Dendritic cell treated with granulocyte-macrophage colony-stimulating factor and Interleukin-4, amounts not matched to agents 40 ng/mL and 50 ng/mL, for 4 days (primary cell): Measurements from ENCODE around the gene GEMIN2.
"Not testable (repeated sequence)": the region's sequence is repeated elsewhere in the genome, so short reads cannot be mapped to it uniquely, and the experiment has no call there.

Source experiments
- H3K27ac Mint-ChIP-seq: one replicate; pipeline ENCODE4 v1.8.0; 2022; ENCODE audit warnings: mild to moderate bottlenecking, mixed read lengths
- H3K27me3 Mint-ChIP-seq: one replicate; pipeline ENCODE4 v1.8.0; 2022; ENCODE audit warnings: mild to moderate bottlenecking, mixed read lengths
- H3K36me3 Mint-ChIP-seq: one replicate; pipeline ENCODE4 v1.8.0; 2022; ENCODE audit warnings: low read depth, mixed read lengths
- H3K4me1 Mint-ChIP-seq: one replicate; pipeline ENCODE4 v1.8.0; 2022; ENCODE audit warnings: low read depth, mixed read lengths
- H3K4me3 Mint-ChIP-seq: one replicate; pipeline ENCODE4 v1.8.0; 2022; ENCODE audit warnings: mild to moderate bottlenecking, moderate library complexity, mixed read lengths
- H3K9me3 Mint-ChIP-seq: one replicate; pipeline ENCODE4 v1.8.0; 2022; ENCODE audit warnings: mixed read lengths
- intact Hi-C: fragments of 100-400 bp; cut with micrococcal nuclease; formaldehyde crosslinking; loops from one replicate; pipeline ENCODE4 v1.15.0; 2022

Gene GEMIN2

DNA sequence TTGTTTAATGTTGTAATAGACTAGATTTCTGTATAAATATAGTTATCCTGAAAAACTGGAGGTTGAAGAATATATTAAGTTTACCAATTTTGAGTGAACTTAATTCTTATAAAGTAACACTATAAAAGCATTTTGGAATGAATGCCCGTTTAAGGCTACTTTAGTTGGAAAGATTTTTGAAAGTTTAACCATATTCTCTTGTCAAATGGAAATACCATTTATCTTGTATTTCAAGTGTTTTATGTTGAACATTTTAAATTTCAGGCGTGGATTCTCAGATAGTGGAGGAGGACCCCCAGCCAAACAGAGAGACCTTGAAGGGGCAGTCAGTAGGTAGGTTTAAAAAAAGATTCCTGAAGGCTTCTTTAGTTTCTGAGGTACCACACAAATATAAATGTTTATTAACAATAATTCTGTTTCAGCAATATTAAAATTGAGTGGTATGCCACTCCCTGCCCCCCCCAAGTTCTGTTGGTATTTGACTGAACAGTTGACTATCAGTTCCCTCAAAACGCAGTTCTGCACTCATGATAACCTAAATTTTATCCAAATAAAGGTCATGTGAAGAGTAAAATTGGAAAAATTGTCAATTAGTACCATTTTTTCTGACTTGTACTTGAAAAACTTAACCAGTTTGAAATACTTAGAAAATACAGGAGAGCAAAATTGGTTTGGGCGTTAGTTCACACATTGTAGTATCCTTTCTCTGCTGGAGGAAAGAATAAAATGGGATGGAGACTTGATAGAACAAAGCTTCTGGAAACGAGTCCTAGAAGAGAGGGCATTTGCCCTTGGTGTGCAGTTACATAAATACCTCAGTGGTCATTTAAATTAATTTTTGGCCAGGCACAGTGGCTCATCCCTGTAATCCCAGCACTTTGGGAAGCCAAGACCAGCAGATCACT lies 62.4 kb downstream of the GEMIN2 start:
- Mint-ChIP-seq H3K27ac (peak overlapping the region; percentile 95), H3K27me3 (no peaks in the 10 kb centered on the region), H3K9me3 (no peaks in the 10 kb centered on the region), H3K4me3 (peak overlapping the region; percentile 92), H3K4me1 (peaks cover 21% of the 10 kb centered on the region), H3K36me3 (peaks cover 51% of the 10 kb centered on the region)
- intact Hi-C loops: no loop called here

DNA sequence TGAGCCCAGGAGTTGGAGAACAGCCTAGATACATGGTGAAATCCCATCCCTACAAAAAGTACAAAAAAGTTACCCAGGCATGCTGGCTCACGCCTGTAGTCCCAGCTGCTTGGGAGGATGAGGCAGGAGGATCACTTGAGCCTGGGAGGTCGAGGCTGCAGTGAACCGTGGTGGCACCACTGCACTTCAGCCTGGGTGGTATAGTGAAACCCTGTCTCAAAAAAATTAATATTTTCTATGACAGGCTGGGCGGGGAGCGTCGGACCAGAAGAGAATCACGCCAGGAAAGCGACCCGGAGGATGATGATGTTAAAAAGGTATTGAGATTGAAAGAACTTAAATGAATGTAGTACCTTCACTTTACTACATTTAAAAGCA lies 63.0 kb downstream of the GEMIN2 start:
- intact Hi-C loops: no loop called here
- H3K27me3 Mint-ChIP-seq: no peaks in the 10 kb centered on the region

DNA sequence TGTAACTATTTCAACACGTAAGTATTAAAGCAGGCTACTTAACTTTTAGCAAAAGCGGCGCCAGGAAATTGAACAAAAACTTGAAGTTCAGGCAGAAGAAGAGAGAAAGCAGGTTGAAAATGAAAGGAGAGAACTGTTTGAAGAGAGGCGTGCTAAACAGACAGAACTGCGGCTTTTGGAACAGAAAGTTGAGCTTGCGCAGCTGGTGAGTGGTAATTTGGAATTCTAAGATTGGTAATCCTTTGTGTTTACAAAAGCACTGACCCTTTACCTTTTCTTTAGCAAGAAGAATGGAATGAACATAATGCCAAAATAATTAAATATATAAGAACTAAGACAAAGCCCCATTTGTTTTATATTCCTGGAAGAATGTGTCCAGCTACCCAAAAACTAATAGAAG lies 64.9 kb downstream of the GEMIN2 start:
- Mint-ChIP-seq H3K36me3 (peaks cover 63% of the 10 kb centered on the region), H3K4me3 (no peak overlapping the region)
- intact Hi-C loops: no loop called here

More for the DNA sequence above, 63.0 kb downstream of the GEMIN2 start:
- no peak overlapping the region for H3K27ac Mint-ChIP-seq
- H3K4me3 Mint-ChIP-seq: no peak overlapping the region
- peaks cover 21% of the 10 kb centered on the region for H3K4me1 Mint-ChIP-seq
- H3K9me3 Mint-ChIP-seq: no peaks in the 10 kb centered on the region
- peaks cover 51% of the 10 kb centered on the region for H3K36me3 Mint-ChIP-seq

DNA sequence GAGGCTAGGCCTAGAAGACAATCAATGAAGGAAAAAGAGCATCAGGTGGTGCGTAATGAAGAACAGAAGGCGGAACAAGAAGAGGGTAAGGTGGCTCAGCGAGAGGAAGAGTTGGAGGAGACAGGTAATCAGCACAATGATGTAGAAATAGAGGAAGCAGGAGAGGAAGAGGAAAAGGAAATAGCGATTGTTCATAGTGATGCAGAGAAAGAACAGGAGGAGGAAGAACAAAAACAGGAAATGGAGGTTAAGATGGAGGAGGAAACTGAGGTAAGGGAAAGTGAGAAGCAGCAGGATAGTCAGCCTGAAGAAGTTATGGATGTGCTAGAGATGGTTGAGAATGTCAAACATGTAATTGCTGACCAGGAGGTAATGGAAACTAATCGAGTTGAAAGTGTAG lies 66.4 kb downstream of the GEMIN2 start:
- H3K36me3 Mint-ChIP-seq: peaks cover 69% of the 10 kb centered on the region
- H3K9me3 Mint-ChIP-seq: no peaks in the 10 kb centered on the region
- no peak overlapping the region for H3K27ac Mint-ChIP-seq
- no peak overlapping the region for H3K4me3 Mint-ChIP-seq
- H3K4me1 Mint-ChIP-seq: peaks cover 21% of the 10 kb centered on the region
- intact Hi-C loops: no loop called here
- no peaks in the 10 kb centered on the region for H3K27me3 Mint-ChIP-seq

More for the DNA sequence above, 64.9 kb downstream of the GEMIN2 start:
- Mint-ChIP-seq H3K9me3 (no peaks in the 10 kb centered on the region), H3K27me3 (no peaks in the 10 kb centered on the region), H3K4me1 (peaks cover 21% of the 10 kb centered on the region), H3K27ac (no peak overlapping the region)

DNA sequence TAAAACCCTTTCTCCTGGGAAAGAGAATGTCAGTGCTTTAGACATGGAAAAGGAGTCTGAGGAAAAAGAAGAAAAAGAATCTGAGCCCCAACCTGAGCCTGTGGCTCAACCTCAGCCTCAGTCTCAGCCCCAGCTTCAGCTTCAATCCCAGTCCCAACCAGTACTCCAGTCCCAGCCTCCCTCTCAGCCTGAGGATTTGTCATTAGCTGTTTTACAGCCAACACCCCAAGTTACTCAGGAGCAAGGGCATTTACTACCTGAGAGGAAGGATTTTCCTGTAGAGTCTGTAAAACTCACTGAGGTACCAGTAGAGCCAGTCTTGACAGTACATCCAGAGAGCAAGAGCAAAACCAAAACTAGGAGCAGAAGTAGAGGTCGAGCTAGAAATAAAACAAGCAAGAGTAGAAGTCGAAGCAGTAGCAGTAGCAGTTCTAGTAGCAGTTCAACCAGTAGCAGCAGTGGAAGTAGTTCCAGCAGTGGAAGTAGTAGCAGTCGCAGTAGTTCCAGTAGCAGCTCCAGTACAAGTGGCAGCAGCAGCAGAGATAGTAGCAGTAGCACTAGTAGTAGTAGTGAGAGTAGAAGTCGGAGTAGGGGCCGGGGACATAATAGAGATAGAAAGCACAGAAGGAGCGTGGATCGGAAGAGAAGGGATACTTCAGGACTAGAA lies 67.0 kb downstream of the GEMIN2 start:
- Mint-ChIP-seq H3K36me3 (peaks cover 67% of the 10 kb centered on the region), H3K27me3 (no peaks in the 10 kb centered on the region), H3K27ac (no peak overlapping the region), H3K9me3 (no peaks in the 10 kb centered on the region), H3K4me3 (no peak overlapping the region), H3K4me1 (peaks cover 20% of the 10 kb centered on the region)
- intact Hi-C loops: no loop called here

DNA sequence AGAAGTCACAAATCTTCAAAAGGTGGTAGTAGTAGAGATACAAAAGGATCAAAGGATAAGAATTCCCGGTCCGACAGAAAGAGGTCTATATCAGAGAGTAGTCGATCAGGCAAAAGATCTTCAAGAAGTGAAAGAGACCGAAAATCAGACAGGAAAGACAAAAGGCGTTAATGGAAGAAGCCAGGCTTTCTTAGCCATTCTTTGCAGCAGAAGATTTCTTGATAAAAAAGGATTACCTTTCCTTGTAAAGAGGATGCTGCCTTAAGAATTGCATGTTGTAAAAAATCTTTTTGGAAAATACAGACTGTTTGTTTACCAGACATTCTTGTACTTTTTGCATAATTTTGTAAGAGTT lies 67.5 kb downstream of the GEMIN2 start:
- intact Hi-C loops: no loop called here
- Mint-ChIP-seq H3K4me3 (no peak overlapping the region), H3K36me3 (peaks cover 67% of the 10 kb centered on the region), H3K4me1 (peaks cover 15% of the 10 kb centered on the region), H3K27me3 (no peaks in the 10 kb centered on the region), H3K27ac (no peak overlapping the region), H3K9me3 (no peaks in the 10 kb centered on the region)

DNA sequence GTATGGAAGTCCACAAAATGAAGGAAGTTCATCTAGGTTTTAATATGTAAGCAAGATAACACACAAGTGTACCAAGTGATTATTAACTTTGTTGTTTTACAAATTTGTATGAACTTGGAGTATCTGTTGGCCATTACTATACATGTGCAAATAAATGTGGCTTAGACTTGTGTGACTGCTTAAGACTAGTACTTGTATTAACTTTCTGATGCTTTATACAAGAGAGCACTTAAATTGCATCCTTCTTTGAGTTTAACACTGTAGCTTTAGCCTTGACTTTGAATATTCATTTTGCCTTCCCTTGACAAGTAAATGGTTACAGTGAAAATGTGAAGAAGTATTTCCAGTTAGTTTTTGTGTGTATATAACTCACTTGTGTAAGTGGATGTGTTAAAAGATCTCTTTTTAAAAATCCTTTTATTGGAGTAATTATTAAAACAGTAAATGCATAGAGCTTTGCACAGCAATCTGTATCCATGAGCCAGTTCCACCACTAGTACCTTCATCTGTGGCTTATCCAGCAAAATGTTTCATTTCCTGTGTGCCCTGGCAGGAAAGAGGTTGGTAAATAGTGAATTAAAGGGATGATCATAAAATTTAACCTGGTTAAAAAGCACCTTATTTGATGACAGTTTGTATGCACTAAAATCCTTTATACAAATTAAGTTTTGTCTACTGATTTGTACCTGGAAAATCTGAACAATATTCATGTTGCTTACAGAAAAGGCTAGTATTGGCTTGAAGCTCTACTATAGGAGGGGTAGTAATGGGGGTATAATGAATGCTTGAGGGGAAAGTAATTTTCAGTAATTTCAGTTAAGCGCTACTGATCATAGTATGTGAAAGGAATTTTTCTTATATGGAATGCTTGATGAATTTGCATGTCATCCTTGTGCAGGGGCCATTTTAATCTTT lies 68.9 kb downstream of the GEMIN2 start:
- Mint-ChIP-seq H3K27me3 (no peaks in the 10 kb centered on the region), H3K4me3 (no peak overlapping the region), H3K36me3 (peaks cover 58% of the 10 kb centered on the region), H3K27ac (no peak overlapping the region), H3K9me3 (no peaks in the 10 kb centered on the region), H3K4me1 (peaks cover 6% of the 10 kb centered on the region)
- intact Hi-C loops: no loop called here

DNA sequence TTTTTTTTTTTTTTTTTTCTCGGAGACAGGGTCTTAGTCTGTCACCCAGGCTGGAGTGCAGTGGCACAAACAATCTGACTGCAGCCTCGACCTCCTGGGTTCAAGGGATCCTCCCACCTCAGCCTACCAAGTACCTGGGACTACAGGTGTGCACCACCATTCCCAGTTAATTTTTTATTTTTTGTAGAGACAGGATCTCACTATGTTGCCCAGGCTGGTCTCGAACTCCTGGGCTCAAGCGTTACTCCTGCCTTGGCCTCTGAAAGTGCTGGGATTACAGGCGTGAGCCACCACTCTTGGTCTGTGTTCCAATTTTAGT lies 69.5 kb downstream of the GEMIN2 start:
- H3K4me1 Mint-ChIP-seq, H3K27ac Mint-ChIP-seq, intact Hi-C loops, H3K27me3 Mint-ChIP-seq, H3K9me3 Mint-ChIP-seq, H3K4me3 Mint-ChIP-seq: not testable (repeated sequence)
- peaks cover 51% of the 10 kb centered on the region for H3K36me3 Mint-ChIP-seq

DNA sequence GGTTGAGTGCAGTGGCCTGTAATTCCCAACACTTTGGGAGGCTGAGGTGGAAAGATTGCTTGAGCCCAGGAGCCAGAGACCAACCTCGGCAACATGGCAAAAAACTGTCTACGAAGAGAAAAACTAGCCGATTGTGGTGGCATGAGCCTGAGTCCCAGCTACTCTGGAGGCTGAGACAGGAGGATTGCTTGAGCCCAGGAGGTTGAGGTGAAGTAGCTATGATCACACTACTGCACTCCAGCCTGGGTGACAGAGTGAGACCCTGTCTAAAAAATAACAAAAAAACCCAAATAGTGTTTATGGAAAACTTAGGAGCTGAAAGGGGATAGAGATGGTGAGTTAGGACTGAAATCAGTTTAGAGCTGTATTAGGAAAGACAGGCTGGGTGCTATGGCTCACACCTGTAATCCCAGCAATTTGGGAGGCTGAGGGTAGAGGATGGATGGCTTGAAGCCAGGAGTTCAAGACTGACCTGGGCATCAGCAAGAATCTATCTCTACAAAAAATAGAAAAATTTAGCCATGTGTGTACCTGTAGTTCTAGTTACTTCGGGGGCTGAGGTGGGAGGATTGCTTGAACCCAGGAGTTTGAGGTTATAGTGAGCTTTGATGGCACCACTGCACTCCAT lies 70.6 kb downstream of the GEMIN2 start:
- peaks cover 40% of the 10 kb centered on the region for H3K36me3 Mint-ChIP-seq
- H3K4me3 Mint-ChIP-seq: no peak overlapping the region
- H3K4me1 Mint-ChIP-seq: no peaks in the 10 kb centered on the region
- no peaks in the 10 kb centered on the region for H3K27me3 Mint-ChIP-seq
- H3K9me3 Mint-ChIP-seq: no peaks in the 10 kb centered on the region
- no peak overlapping the region for H3K27ac Mint-ChIP-seq
- intact Hi-C loops: no loop called here

DNA sequence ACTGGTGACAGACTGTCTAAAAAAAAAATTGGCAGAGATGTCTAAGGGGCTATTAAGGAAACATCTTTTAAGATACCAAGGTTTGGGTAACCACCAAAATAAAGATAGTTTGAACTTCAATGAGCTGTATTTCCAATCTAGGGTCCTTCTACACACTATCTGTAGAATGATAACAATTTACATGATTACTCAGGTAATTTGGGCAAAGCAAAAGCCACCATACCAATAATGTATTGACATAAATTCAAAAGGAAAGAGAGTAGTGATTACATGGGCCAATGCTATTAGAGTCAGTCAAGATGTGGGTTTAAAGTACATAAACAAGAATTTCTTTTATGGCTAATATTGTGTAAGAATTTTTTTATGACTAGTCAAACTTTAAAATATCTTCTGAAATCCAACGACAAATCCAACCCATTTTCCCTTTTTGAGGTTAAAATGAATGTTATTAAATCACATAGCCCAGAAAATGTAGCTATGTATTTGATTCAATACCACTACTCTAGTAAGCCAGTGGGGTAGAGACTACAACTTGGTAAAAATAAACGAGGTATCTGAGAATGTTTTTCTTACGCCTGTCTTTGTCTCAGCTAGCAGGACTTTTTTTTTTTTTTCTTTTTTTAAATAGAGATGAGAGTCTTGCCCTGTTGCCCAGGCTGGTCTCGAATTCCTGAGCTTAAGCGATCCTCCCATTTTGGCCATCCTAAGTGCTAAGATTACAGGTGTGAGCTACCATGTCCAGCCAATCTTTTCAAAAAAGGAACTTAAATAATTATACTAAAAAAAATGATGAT lies 71.3 kb downstream of the GEMIN2 start:
- H3K27me3 Mint-ChIP-seq: no peaks in the 10 kb centered on the region
- no peaks in the 10 kb centered on the region for H3K4me1 Mint-ChIP-seq
- no peaks in the 10 kb centered on the region for H3K9me3 Mint-ChIP-seq
- peaks cover 38% of the 10 kb centered on the region for H3K36me3 Mint-ChIP-seq
- intact Hi-C loops: no loop called here
- no peak overlapping the region for H3K27ac Mint-ChIP-seq
- H3K4me3 Mint-ChIP-seq: no peak overlapping the region
